ENCODE data around the gene FRMD4A.

DNA sequence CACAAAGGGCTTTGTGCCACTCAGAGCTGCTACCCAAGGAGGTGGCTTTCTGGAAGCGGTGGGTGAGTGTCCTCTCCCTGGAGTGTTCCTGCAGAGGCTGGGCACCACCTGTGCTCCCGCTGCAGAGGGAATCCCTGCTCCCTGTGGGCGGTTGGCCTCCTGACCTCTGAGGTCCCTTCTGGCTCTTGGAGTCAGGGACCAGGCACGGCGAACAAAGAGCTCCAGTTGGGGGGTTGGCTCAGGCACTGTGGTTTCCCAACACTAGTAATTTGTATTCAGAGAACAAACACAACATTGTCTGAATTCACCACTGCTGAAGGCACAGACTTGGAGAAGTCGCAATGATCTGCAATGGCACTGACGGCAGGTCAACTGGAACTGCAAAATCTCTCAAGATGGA lies 415.0 kb downstream of the FRMD4A start:
- TF ChIP-seq POLR2A (IDR thresholded peaks at IDR 0.05; ENCODE audit: low read depth, low read length) (no peak), POLR2AphosphoS5 (IDR thresholded peaks at IDR 0.05; ENCODE audit: low read depth, low read length) (no peak), TAF1 (IDR thresholded peaks at IDR 0.05; ENCODE audit: borderline replicate concordance, low read depth, low read length) (no peak)

Measured in GM12892 (cell line).